ENCODE data around the gene PITPNB.

- TF ChIP-seq CTCF (conservative IDR thresholded peaks at IDR 0.05; ENCODE audit: low read depth, low read length) (no peak), EZH2 (IDR thresholded peaks at IDR 0.05; ENCODE audit: borderline replicate concordance, low read depth, low read length, poor library complexity, severe bottlenecking) (no peak)
Measured at GRCh38 chr22:27858626-27859025, 60.4 kb downstream of the PITPNB start.
